Keratinocyte (primary cell): Measurements from ENCODE around the gene APCDD1.

Source experiments
- CTCF ChIP-seq, 3 experiments: IDR thresholded peaks in 1 of 3; conservative IDR thresholded peaks in 1 of 3; optimal IDR thresholded peaks in 1 of 3; 2 replicates in 2 of 3; 3 replicates in 1 of 3; pipeline versions ENCODE3 to v1.5.1; 2011; ENCODE audit warnings: low read length in 3 of 3, mild to moderate bottlenecking in 3 of 3, moderate library complexity in 2 of 3, control low read depth in 1 of 3, inconsistent platforms in 1 of 3; ENCODE audit not compliant: insufficient read depth in 2 of 3; ENCODE audit errors: extremely low read depth in 1 of 3
- EZH2 ChIP-seq: IDR thresholded peaks from one replicate; pipeline ENCODE4 v1.6.1; 2012; ENCODE audit warnings: inconsistent platforms, mild to moderate bottlenecking, low read length, moderate library complexity

GRCh38 chr18:10477863-10478260 lies 23.4 kb downstream of the APCDD1 start:
- no peak for TF ChIP-seq CTCF (optimal IDR thresholded peaks at IDR 0.05 in 1 of 3, IDR thresholded peaks at IDR 0.05 in 1 of 3, conservative IDR thresholded peaks at IDR 0.05 in 1 of 3; ENCODE audit: extremely low read depth in 1 of 3, insufficient read depth in 2 of 3, low read length in 3 of 3)
- TF ChIP-seq EZH2: no peak
